GM12878 (cell line): Measurements from ENCODE around the gene DPP3.

ENCODE experiments used
- BRCA1 ChIP-seq: IDR thresholded peaks from 2 replicates; pipeline ENCODE4 v1.6.1; 2011; ENCODE audit warnings: low read depth, low read length, improper control_type of control experiment
- CTCF ChIP-seq, 3 experiments: IDR thresholded peaks in 2 of 3; conservative IDR thresholded peaks in 1 of 3; 2 replicates each; pipeline ENCODE4 v1.5.1; 2011; ENCODE audit warnings: low read depth in 3 of 3, low read length in 3 of 3, mild to moderate bottlenecking in 3 of 3, control low read depth in 2 of 3, moderate library complexity in 2 of 3, inconsistent platforms in 1 of 3, mixed read lengths in 1 of 3; ENCODE audit not compliant: control insufficient read depth in 2 of 3, insufficient read depth in 1 of 3; ENCODE audit errors: extremely low read depth in 1 of 3
- EP300 ChIP-seq, 2 experiments: fragments of 150-350 bp in 1 of 2; IDR thresholded peaks; 2 replicates each; pipeline ENCODE4 v1.6.1; 2011 to 2012; ENCODE audit warnings: low read depth in 2 of 2, low read length in 2 of 2, borderline replicate concordance in 1 of 2, improper control_type of control experiment in 1 of 2, inconsistent platforms in 1 of 2; ENCODE audit not compliant: control insufficient read depth in 1 of 2
- GABPA ChIP-seq: IDR thresholded peaks from 2 replicates; pipeline ENCODE4 v1.6.1; 2014; ENCODE audit warnings: antibody characterized with exemption, low read depth, mild to moderate bottlenecking, inconsistent platforms
- KDM1A ChIP-seq: fragments of 200-600 bp; sonication (generic); IDR thresholded peaks from 2 replicates; pipeline ENCODE4 v1.6.1; 2016; ENCODE audit warnings: borderline replicate concordance
- MYC ChIP-seq: IDR thresholded peaks from 2 replicates; pipeline ENCODE4 v1.6.1; 2011; ENCODE audit warnings: mild to moderate bottlenecking, low read length, moderate library complexity, inconsistent platforms; ENCODE audit not compliant: insufficient read depth, insufficient replicate concordance, insufficient read length, severe bottlenecking
- POLR2A ChIP-seq: IDR thresholded peaks from 2 replicates; pipeline ENCODE4 v1.6.1; 2011; ENCODE audit warnings: low read depth, mild to moderate bottlenecking, low read length
- REST ChIP-seq: IDR thresholded peaks from 2 replicates; pipeline ENCODE4 v1.6.1; 2012; ENCODE audit warnings: mild to moderate bottlenecking, low read depth, low read length
- RFX5 ChIP-seq: IDR thresholded peaks from 2 replicates; pipeline ENCODE4 v1.6.1; 2011; ENCODE audit warnings: low read depth, low read length, improper control_type of control experiment
- SP1 ChIP-seq: IDR thresholded peaks from one replicate; pipeline ENCODE4 v1.6.1; 2011; ENCODE audit warnings: low read depth, low read length
- SPI1 ChIP-seq: IDR thresholded peaks from 2 replicates; pipeline ENCODE4 v1.6.1; 2011; ENCODE audit warnings: low read depth, mild to moderate bottlenecking, low read length, moderate library complexity, borderline replicate concordance; ENCODE audit not compliant: insufficient read depth
- USF2 ChIP-seq: IDR thresholded peaks from 2 replicates; pipeline ENCODE4 v1.6.1; 2011; ENCODE audit warnings: low read depth, low read length, improper control_type of control experiment, borderline replicate concordance
- YBX1 ChIP-seq: fragments of 450-650 bp; IDR thresholded peaks from 2 replicates; pipeline ENCODE4 v1.6.1; 2016; ENCODE audit warnings: antibody characterized with exemption
- ZSCAN29 ChIP-seq: fragments of 450-650 bp; IDR thresholded peaks from 2 replicates; pipeline ENCODE4 v1.6.1; 2017; ENCODE audit warnings: mild to moderate bottlenecking, moderate library complexity

GRCh38 chr11:66467034-66467659 is 13.1 kb upstream of the DPP3 start:
- TF ChIP-seq RFX5, result no peak
- TF ChIP-seq REST, result no peak
- no peak for TF ChIP-seq KDM1A
- TF ChIP-seq ZSCAN29, result no peak
- no peak for TF ChIP-seq GABPA
- TF ChIP-seq BRCA1, result no peak
- no peak for TF ChIP-seq SP1
- peak in 2 of 3 experiments; percentile 28 to 40; a peak in 3 of 6 replicates for TF ChIP-seq CTCF (IDR thresholded peaks at IDR 0.05 in 2 of 3, conservative IDR thresholded peaks at IDR 0.05 in 1 of 3; ENCODE audit: control insufficient read depth in 2 of 3, extremely low read depth in 1 of 3, insufficient read depth in 1 of 3, low read depth in 3 of 3, low read length in 3 of 3)
- TF ChIP-seq SPI1, result no peak
- no peak for TF ChIP-seq MYC
- no peak for TF ChIP-seq YBX1
- TF ChIP-seq USF2, result no peak
- no peak for TF ChIP-seq POLR2A
- no peak for TF ChIP-seq EP300 (IDR thresholded peaks at IDR 0.05; ENCODE audit: borderline replicate concordance in 1 of 2, control insufficient read depth in 1 of 2, low read depth in 2 of 2, low read length in 2 of 2)
